Kidney capillary endothelial cell (primary cell): Measurements from ENCODE around the gene SHE.
"Not testable (repeated sequence)": the region's sequence is repeated elsewhere in the genome, so short reads cannot be mapped to it uniquely, and the experiment has no call there.

ENCODE experiments used
- DNase-seq: peaks from one replicate; pipeline ENCODE4 v3.0.0-alpha.2; 2018; ENCODE audit warnings: low spot score

SHE gene

GRCh38 chr1:154514066-154514553, 11.9 kb upstream of the SHE start:
- DNase-seq: no peak

- no peak for DNase-seq
Observed at GRCh38 chr1:154512760-154513159, 10.5 kb upstream of the SHE start.

DNA sequence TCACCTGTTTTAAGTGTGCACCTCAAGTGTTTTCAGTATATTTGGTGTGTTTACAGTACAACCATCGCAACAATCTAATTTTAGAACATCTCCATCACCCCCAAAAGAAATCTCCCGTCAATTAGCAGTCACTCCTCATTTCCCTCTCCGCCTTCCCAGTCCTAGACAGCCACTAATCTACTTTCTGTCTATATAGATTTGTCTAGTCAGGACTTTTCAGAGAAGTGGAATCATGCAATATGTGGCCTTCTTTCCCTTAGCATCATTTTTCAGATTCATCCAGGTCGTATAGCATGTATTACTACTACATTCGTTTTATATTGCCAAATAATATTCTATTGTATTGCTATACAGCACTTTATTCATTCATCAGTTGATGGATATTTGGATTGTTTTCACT, 1.7 kb upstream of the SHE start:
- DNase-seq: no peak

DNA sequence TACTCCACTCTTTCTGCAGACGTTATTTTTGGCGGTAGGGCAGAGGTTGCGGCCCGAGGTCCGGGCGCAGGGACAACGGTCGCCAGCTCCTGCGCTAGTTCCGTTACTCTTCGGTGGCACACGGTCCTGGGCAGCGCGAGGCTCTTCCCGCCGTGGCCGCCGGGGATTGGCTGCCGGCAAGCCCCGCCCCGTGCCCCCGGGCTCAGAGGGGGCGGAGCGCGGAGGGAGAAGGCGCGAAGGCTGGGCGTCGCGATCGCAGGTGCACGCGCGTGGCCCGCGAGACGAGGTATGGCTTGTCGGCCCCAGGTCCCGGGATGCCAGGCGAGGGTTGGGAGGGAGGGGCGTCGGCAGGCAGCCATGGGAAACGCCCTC, 518 bp upstream of the SHE start:
- DNase-seq: no peak

DNA sequence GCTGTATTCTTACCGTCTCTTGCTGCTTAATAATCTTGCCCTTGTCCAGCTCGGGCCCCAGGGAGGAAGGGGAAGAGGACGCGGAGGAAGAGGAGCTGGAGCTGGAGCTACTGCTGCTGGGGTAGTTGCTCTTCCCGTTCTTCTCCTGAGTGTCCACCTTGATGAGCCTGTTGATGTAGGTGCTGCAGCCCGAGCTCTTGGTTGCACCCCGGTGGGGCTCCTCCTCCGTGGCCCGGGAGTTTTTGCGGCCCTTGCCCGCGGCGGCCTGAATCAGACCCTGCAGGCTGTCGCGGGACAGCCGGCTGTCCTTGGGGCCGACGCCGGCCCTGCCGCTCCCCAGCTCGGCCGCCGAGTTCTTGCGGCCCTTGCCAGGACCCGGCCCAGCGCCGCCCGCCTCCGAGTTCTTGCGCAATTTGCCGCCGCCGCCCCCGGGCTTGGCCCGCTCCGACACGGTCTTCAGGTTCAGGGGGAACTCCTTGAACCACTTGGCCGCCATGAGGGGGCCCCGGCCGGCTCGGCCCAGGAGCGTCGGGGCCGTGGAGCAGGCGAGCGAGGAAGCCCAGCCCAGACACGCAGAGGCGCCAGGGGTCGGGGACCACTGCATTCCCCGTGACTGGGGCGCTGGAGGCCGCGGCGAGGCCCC, 668 bp downstream of the SHE start:
- no peak for DNase-seq

DNA sequence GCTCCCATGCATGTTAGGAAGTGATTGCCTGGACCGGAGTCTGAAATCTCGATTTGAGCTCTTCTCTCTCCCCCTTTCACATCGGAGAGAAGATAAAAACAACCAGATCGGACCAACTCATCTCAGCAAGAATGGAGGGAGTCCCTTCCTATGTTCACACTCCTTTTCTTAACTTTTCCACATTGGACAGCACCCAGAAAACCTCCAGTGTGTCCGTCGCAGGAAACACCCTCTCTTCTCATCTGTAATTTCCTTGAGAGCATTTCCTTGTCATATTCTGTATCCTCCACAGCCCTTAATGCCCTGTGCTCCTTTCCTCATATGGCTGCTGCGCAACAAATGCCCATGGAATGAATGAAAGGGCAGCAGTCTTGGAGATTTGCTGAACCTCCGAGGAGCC, 1.7 kb downstream of the SHE start:
- no peak for DNase-seq

- peak; percentile 57 for DNase-seq
Observed at GRCh38 chr1:154499446-154499845, 2.8 kb downstream of the SHE start.

GRCh38 chr1:154497026-154497806, 5.0 kb downstream of the SHE start:
- peak; percentile 63 for DNase-seq

DNA sequence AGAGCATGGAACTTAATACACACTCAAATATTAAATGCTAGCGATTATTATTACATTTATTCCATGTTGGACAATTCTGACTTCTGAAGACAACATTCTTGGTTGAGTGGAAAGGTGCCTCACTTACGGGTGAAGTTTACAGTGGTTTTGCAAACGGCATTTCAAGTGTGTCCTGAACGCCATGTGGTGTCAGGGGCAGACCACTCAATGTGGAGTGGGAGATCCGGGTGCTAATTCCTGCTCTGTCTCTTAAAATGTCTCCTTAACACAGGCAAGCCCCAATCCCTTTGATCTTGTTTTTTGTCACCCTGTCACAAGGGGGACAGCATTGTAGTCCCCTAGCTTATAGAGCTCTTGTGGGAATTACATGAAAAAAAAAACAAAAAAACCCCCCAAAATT, 5.8 kb downstream of the SHE start:
- no peak for DNase-seq

DNA sequence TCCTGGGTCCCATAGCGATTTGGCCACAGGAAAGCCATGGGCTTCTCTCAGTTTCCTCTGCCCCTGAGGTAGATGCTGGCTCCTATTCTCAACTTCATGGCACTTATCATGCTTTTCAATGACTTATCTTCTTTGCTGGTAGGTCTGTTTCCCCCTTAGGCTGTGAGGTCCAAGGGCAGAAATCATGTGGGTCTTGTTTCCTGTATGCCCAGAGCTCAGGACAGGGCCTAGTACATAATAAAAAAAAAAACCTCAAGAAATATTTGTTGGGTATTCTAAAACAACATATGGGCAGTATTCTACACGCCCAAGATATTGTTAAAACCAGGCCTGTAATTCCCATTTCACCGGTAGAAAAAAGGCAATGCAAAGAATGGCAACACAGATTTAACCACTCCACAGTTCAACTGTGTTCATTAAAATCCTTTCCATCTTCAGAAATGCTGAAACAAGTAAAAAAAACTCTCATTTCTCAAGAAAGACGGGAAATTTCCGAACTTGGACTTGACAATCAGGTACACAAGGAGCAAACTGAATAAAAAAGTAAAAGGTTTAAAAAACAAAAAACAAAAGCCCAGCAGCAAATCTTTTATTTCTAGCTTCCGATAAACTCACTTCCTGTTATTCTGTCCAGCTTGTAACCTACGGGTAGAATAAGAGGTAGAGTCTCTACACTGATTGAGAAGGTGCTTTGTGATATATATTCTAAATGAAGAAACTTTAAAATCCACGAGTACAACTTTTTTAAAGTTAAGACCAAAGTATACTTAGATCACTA, 6.5 kb downstream of the SHE start:
- DNase-seq: peak; percentile 47

DNA sequence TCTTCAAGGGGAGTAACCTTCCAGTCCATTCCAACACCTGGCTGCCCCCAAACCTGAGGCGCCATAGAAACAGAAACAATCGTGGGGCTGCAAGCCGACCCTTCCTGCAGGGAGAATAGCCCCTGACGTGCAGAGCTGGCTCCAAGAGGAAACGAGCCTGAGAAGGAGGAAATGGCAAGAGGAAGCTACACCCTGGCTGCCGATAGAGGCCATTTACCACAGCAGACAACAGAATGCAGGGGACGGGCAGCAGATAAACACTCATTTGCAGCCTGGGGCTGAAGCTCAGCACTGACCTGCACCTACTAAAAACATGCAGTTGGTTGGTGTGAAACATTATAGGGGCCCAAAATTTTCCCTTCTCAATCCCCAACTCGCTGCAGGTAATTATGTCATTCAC, 8.9 kb downstream of the SHE start:
- DNase-seq: peak; percentile 75

- no peak for DNase-seq
Observed at GRCh38 chr1:154492115-154492514, 10.1 kb downstream of the SHE start.

DNA sequence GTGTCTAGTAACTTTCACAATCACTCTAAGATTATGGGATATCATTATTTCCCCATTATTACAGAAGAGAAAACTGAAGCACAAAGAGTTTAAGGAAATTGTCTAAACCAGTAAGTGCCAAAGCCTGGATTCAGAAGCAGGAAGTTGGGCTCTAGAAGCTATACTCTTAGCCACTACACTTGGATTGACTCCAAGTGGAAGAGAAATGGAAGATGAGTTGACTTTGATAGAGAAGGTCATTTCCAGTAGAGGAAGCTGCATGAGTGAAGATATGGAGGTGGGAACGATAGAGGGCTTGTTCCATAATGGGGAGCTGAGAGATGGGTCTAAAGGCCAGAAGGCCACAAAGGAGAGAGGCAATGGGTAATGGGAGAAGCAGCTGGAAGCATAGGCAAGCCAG, 11.9 kb downstream of the SHE start:
- DNase-seq: no peak

DNA sequence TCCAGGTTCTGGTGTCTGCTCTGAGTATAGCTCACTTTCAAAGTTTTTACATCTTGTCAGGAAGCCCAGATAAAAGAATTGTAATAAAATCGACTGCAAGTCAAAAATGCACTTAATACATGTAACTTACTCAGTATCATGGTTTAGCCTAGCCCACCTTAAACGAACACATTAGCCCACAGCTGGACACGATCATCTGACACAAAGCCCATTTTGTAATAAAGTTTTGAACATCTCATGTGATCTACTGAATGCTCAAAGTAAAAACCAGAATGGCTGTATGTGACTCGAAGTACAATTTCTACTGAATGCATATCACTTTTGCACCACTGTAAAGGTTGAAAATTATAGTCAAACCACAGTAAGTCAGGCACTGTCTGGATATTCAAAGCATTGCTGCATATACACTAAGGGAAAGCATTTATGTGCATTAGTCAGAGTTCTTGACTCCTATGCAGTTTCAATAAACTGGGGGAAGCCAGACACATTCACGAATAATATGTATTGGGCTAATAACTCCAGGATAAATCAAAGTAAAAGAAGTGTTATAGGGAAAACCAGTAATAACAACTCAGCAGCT, 12.4 kb downstream of the SHE start:
- DNase-seq: peak; percentile 41

GRCh38 chr1:154488922-154489321, 13.3 kb downstream of the SHE start:
- no peak for DNase-seq

GRCh38 chr1:154486756-154487155, 15.5 kb downstream of the SHE start:
- DNase-seq: not testable (repeated sequence)

DNA sequence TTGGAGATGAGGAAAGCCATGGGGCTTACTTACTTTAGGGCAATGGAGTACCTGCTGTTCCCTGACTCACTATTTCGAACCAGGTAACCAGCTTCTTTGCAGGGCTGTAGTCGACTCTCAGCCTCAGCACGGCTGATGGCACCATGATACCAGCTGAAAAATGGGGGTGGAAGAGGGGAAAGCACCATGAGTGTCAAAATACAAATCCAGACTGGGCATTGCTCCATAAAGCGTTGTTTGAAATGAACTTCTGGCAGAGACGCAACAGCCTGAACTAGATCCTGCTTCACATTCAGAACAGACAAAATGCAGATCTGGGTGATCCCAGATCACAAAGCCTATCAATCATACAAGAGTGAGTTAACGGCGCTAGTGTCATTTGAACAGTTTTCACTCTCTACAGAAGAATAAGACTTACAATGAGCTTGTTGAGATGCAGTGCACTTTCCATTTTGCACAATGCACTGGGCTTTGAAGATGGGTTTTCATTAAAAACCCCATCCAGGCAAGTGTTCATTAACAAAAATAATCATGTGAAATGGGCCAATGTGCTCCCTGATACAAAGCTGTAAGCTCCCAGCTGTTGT, 16.2 kb downstream of the SHE start:
- DNase-seq: no peak

DNA sequence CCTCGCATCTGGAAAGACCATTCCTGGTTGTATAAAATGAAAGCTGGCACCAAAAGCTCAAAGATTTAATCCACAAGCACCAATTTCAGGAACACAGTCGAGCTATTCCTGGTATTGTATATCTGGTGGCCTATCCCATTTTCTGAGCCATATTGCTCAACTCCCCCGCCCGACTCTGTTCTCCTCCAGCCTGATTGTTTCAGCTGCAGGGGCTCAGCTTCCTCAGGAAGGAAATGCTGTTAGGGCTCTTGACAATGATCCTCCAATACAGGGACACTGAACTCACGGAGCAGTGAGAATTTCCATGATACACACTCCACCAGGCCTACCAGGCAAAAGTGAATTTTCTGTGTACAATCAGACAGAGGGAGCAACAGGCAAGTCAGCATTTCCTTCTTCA, 17.1 kb downstream of the SHE start:
- DNase-seq: peak; percentile 93

GRCh38 chr1:154483941-154484803, 18.0 kb downstream of the SHE start:
- DNase-seq: peak; percentile 75

DNA sequence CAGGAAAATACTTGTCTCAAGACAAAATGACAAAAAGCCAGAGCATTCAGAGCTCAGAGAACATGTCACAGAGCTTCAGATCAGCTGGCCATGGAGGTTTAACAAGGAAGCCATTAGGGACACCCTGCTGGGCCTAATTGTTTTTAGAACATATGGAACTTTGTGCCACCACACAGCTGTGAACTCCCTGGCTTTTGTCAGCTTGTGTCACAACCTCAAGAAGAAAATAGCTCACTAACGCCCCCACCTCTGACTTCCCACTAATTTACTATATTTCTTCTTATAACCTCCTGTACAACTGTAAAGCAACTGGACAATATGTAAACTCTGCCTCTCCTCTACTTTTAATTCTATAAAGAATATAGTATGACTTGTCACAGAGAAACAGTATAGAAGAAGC, 21.2 kb downstream of the SHE start:
- no peak for DNase-seq

DNA sequence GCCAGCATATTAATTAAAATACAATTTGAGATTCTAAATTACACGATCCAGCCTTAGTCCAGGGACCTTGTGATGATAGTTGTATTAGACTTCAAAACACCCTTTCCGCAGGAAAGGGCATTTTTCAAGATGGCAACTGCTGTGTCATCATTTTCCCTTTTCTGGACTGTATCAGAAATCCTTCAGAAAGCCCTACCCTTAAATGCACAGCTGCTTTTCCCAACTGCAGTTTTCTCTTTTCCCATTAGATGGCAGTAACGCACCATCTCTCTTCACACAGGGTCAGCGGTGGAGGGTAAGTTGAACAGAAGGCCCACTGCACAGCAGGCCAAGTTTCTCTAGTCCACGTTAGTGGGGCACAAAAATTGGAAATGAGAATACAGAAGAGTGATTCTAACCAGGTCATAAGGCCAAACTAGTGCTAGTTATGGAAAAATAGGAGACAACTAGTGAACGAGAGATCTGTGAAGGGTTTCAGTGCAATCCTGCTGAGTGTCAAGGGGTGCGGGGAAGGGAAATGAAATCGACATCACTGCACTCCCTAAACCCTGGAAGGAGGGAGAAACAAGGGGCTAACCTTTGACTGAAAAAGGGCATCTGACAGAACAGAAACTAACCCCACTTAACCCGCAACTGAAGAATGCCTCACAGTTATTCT, 22.3 kb downstream of the SHE start:
- DNase-seq: peak; percentile 94
